Adipose tissue (tissue), 3 donors: ENCODE measurements around the gene RAP1A. TPM values are rescaled to one million over a fixed set of nuclear protein-coding genes. Genes with fewer than 3 reads are reported as not detected.

ENCODE experiments used
- H3K27ac ChIP-seq: one replicate; pipeline ENCODE4 v1.5.1; 2013; ENCODE audit warnings: low read depth, low read length
- WGBS, 3 donors: extraction: QIAGEN DNeasy Blood & Tissue Kit; methylation state at CpG; one replicate each; pipeline ENCODE4 v1.1.7; 2013; 5-methylcytosine and 5-hydroxymethylcytosine counted together
- polyA plus RNA-seq, 3 donors: library from polyadenylated mRNA; stranded (reverse); fragments of 200-250 nt; gene quantifications; one replicate each; pipeline ENCODE4 v1.2.3, GENCODE V29; 2013
- donor health status: healthy with polysubstance abuse.
- donor health status: Bipolar disorder and iron deficiency.
- donor health status: healthy.

The RAP1A gene
- polyA plus RNA-seq, 3 donors = 22.9 to 128 (median 57.1) TPM

GRCh38 chr1:111725192-111725591, 105.6 kb downstream of the RAP1A start:
- 43 to 67% (median 50%) methylated on average over 5 of the region's 5 CpGs for WGBS, 3 donors
- no peak overlapping the region for H3K27ac ChIP-seq

- 87 to 93% (median 87%) methylated on average over 18 of the region's 18 CpGs for WGBS, 3 donors
- no peak overlapping the region for H3K27ac ChIP-seq
Observed at GRCh38 chr1:111727056-111727455, 107.5 kb downstream of the RAP1A start.

GRCh38 chr1:111729271-111729921, 109.8 kb downstream of the RAP1A start:
- no peak overlapping the region for H3K27ac ChIP-seq
- WGBS, 3 donors = 56 to 59% (median 56%) methylated on average over 8 of the region's 8 CpGs

- H3K27ac ChIP-seq = no peak overlapping the region
- WGBS, 3 donors = 75 to 81% (median 77%) methylated on average over 7 of the region's 7 CpGs
Observed at GRCh38 chr1:111729946-111730681, 110.5 kb downstream of the RAP1A start.

- H3K27ac ChIP-seq = no peak overlapping the region
- whole genome bisulfite sequencing, 3 donors = 69 to 87% (median 72%) methylated on average over 4 of the region's 4 CpGs
Observed at GRCh38 chr1:111730706-111731105, 111.1 kb downstream of the RAP1A start.

- 75 to 77% (median 77%) methylated on average over 6 of the region's 6 CpGs for WGBS, 3 donors
- no peak overlapping the region for H3K27ac ChIP-seq
Observed at GRCh38 chr1:111731956-111732355, 112.4 kb downstream of the RAP1A start.

GRCh38 chr1:111732718-111733117, 113.1 kb downstream of the RAP1A start:
- no peak overlapping the region for H3K27ac ChIP-seq
- WGBS, 3 donors = 84 to 94% (median 93%) methylated on average over 7 of the region's 7 CpGs

GRCh38 chr1:111733183-111733991, 113.8 kb downstream of the RAP1A start:
- 24 to 62% (median 34%) methylated on average over 9 of the region's 9 CpGs for WGBS, 3 donors
- H3K27ac ChIP-seq = no peak overlapping the region

GRCh38 chr1:111733992-111734341, 114.4 kb downstream of the RAP1A start:
- WGBS, 3 donors = 30 to 82% (median 39%) methylated on average over 5 of the region's 5 CpGs
- no peak overlapping the region for H3K27ac ChIP-seq

GRCh38 chr1:111734426-111734825, 114.8 kb downstream of the RAP1A start:
- 87 to 91% (median 90%) methylated on average over 3 of the region's 3 CpGs for WGBS, 3 donors
- H3K27ac ChIP-seq = no peak overlapping the region

- 78 to 88% (median 84%) methylated on average over 3 of the region's 3 CpGs for WGBS, 3 donors
- H3K27ac ChIP-seq = no peak overlapping the region
Observed at GRCh38 chr1:111734856-111735255, 115.3 kb downstream of the RAP1A start.

- no peak overlapping the region for H3K27ac ChIP-seq
- WGBS, 3 donors = 86 to 92% (median 92%) methylated on average over 4 of the region's 4 CpGs
Observed at GRCh38 chr1:111735321-111735720, 115.7 kb downstream of the RAP1A start.

- H3K27ac ChIP-seq = no peak overlapping the region
- 77 to 87% (median 80%) methylated on average over 8 of the region's 8 CpGs for WGBS, 3 donors
Observed at GRCh38 chr1:111735858-111736544, 116.4 kb downstream of the RAP1A start.

GRCh38 chr1:111736548-111737215, 117.1 kb downstream of the RAP1A start:
- no peak overlapping the region for H3K27ac ChIP-seq
- 41 to 74% (median 49%) methylated on average over 4 of the region's 4 CpGs for WGBS, 3 donors

GRCh38 chr1:111737216-111738132, 117.9 kb downstream of the RAP1A start:
- 38 to 64% (median 40%) methylated on average over 8 of the region's 8 CpGs for WGBS, 3 donors

GRCh38 chr1:111738133-111738435, 118.5 kb downstream of the RAP1A start:
- H3K27ac ChIP-seq = no peak overlapping the region
- WGBS, 3 donors = 12 to 26% (median 20%) methylated on average over 7 to 9 of the region's 9 CpGs

More at GRCh38 chr1:111737216-111738132, 117.9 kb downstream of the RAP1A start:
- no peak overlapping the region for H3K27ac ChIP-seq

GRCh38 chr1:111738436-111739193, 119.0 kb downstream of the RAP1A start:
- peak overlapping the region; percentile 68 for H3K27ac ChIP-seq
- 0 to 1% (median 1%) methylated on average over 53 to 61 of the region's 61 CpGs for WGBS, 3 donors
